ENCODE results near the gene CSNK1G2. TPM values are rescaled to one million over a fixed set of nuclear protein-coding genes. Genes with fewer than 3 reads are reported as not detected.

The CSNK1G2 gene
- total and polyA plus RNA-seq, 12 donors = 30.0 to 120 (median 73.6) TPM

DNA sequence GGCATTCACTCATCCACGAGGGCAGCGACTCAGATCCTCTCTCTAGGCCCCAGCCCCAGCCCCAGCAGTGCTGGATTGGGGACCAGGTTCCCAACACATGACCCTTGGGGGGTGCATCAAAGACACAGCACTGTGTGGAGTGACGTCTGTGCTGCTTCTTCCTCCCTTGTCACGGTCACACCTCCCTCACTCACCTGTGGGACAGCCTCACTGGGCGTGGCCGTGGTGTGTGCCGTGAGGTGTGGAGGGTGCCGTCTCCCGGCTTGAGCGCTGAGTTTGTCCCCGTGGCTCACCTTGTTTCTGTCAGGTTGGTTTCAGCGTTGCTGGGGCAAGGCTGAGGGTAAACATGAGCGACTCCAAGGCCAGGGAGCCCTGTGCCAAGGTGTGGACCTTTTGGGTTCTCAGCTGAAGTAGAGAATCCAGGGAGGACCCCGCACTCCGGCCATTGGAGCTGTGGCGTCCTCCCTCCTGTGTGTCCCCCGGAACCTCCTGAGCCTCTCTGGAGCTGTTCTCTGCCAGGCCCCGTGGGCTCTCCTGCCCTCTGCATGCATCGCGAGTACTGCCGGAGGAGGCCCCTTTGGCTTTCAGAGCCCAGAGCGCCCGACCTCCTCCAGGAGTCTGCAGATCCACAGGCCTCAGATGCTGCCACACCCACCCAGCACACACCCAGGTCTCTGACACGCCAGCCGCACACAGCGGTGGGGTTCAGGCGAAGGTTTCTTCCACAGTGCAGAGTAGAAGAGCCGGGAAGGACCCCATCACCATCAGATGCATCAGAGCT, 33.6 kb downstream of the CSNK1G2 start:
- H3K36me3 ChIP-seq (replicated peaks in 1 of 2) = peaks cover 0 to 24% of the 10 kb centered on the region in 2 donors

GRCh38 chr19:1975162-1975480, 34.1 kb downstream of the CSNK1G2 start:
- H3K27ac ChIP-seq = peak overlapping the region in 1 of 5 donors; percentile 29
- H3K9me3 ChIP-seq (replicated peaks in 1 of 3) = no peaks in the 10 kb centered on the region
- no peak for TF ChIP-seq POLR2A (IDR thresholded peaks at IDR 0.05)
- TF ChIP-seq CTCF (IDR thresholded peaks at IDR 0.05) = no peak
- DNase-seq = peak in 2 of 7 donors; percentile 35 to 39
- peaks cover 0 to 26% of the 10 kb centered on the region in 2 donors for H3K36me3 ChIP-seq (replicated peaks in 1 of 2)
- H3K4me3 ChIP-seq = no peak overlapping the region
- H3K4me1 ChIP-seq (replicated peaks in 1 of 2) = peaks cover 0 to 5% of the 10 kb centered on the region in 2 donors
- WGBS, 4 donors = 76 to 91% (median 82%) methylated on average over 16 to 20 of the region's 20 CpGs
- intact Hi-C loops (cut with DNase I) = no loop called here
- H3K27me3 ChIP-seq = no peaks in the 10 kb centered on the region

More for the DNA sequence above, 33.6 kb downstream of the CSNK1G2 start:
- 71 to 87% (median 85%) methylated on average over 20 to 28 of the region's 28 CpGs for WGBS, 4 donors
- Histone ChIP-seq H3K4me1 (replicated peaks in 1 of 2) (peaks cover 0 to 5% of the 10 kb centered on the region in 2 donors), H3K27me3 (no peaks in the 10 kb centered on the region), H3K27ac (no peak overlapping the region), H3K4me3 (no peak overlapping the region), H3K9me3 (replicated peaks in 1 of 3) (no peaks in the 10 kb centered on the region)
- DNase-seq = no peak
- intact Hi-C loops (cut with DNase I) = no loop called here
- TF ChIP-seq POLR2A (IDR thresholded peaks at IDR 0.05) (no peak), CTCF (IDR thresholded peaks at IDR 0.05) (no peak)

GRCh38 chr19:1977120-1977519, 36.1 kb downstream of the CSNK1G2 start:
- DNase-seq = no peak
- Histone ChIP-seq H3K4me1 (replicated peaks in 1 of 2) (no peaks in the 10 kb centered on the region), H3K27me3 (no peaks in the 10 kb centered on the region), H3K36me3 (replicated peaks in 1 of 2) (peaks cover 0 to 46% of the 10 kb centered on the region in 2 donors), H3K9me3 (replicated peaks in 1 of 3) (no peaks in the 10 kb centered on the region), H3K27ac (no peak overlapping the region), H3K4me3 (no peak overlapping the region)
- intact Hi-C loops (cut with DNase I) = no loop called here
- WGBS, 4 donors = 86 to 88% methylated on average over 15 of the region's 15 CpGs; no CpG with 5 or more reads in 2 of the 4 donors
- TF ChIP-seq CTCF (IDR thresholded peaks at IDR 0.05) (no peak), POLR2A (IDR thresholded peaks at IDR 0.05) (no peak)

GRCh38 chr19:1978346-1978894, 37.4 kb downstream of the CSNK1G2 start:
- no peaks in the 10 kb centered on the region for H3K4me1 ChIP-seq (replicated peaks in 1 of 2)
- WGBS, 4 donors = 92 to 97% (median 95%) methylated on average over 10 to 51 of the region's 51 CpGs
- no peak overlapping the region for H3K27ac ChIP-seq
- H3K4me3 ChIP-seq = no peak overlapping the region
- peaks cover 0 to 51% of the 10 kb centered on the region in 2 donors for H3K36me3 ChIP-seq (replicated peaks in 1 of 2)
- TF ChIP-seq CTCF (IDR thresholded peaks at IDR 0.05) (no peak), POLR2A (IDR thresholded peaks at IDR 0.05) (no peak)
- H3K27me3 ChIP-seq = no peaks in the 10 kb centered on the region
- H3K9me3 ChIP-seq (replicated peaks in 1 of 3) = no peaks in the 10 kb centered on the region
- DNase-seq = no peak
- intact Hi-C loops (cut with DNase I) = no loop called here
